ENCODE data around the gene SNX20. TPM values are rescaled to one million over a fixed set of nuclear protein-coding genes. Genes with fewer than 3 reads are reported as not detected.

Gene SNX20
- total and polyA plus RNA-seq, 2 of the 13 experiments (the other 11 are each of a cell fraction or from before 2014, with no cell fraction given) = not detected

DNA sequence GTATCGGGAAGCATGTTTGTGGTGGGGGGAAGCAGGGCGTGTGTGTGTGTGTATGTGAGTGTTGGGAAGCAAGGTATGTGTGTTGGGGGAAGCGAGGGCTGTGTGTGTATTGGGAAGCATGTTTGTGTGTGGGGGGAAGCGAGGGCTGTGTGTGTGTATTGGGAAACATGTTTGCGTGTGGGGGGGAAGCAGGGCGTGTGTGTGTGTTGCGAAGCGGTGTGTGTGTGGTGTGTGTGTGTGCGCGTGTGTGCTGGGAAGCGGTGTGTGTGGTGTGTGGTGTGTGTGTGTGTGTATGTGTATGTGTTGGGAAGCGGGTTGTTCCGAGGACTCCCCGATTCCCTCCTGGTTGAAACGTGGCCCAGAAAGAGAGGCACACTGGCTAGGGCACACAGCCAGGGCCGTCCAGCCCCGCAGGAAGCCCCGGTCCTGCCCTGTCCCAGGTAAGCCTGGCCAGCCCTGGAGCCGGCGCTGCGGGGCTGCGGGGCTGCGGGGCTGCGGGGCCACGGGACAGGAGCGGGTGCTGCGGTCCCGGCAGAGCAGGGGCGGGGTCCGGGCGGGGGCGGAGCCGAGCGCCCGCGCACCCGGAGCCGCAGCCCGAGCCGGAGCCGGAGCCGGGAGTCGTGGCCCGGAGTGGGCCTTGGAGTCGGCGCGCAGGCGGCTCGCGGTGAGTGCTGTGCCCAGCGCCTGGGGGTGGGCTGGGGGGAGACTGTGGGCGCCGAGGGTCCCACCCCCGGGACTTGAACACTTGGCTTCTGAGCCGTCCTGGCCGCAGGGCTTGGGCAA lies 12.1 kb upstream of the SNX20 start, which contains the start of gene NOD2 (continued):
- TF ChIP-seq, protein P1, sequence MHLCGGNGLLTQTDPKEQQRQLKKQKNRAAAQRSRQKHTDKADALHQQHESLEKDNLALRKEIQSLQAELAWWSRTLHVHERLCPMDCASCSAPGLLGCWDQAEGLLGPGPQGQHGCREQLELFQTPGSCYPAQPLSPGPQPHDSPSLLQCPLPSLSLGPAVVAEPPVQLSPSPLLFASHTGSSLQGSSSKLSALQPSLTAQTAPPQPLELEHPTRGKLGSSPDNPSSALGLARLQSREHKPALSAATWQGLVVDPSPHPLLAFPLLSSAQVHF (CRISPR knock-in tag; IDR thresholded peaks at IDR 0.05) = no peak
- TF ChIP-seq PHF5A (CRISPR knock-in tag; IDR thresholded peaks at IDR 0.05; ENCODE audit: low read depth, unreplicated experiment) = no peak
- TF ChIP-seq NR2C2 (CRISPR knock-in tag; IDR thresholded peaks at IDR 0.05; ENCODE audit: borderline replicate concordance) = no peak
- 0 out of 2 replicates have a peak, but pooled peaks have one; percentile 2 for TF ChIP-seq ZNF737 (CRISPR knock-in tag; IDR thresholded peaks at IDR 0.05; ENCODE audit: borderline replicate concordance)
- TF ChIP-seq, protein P2, sequence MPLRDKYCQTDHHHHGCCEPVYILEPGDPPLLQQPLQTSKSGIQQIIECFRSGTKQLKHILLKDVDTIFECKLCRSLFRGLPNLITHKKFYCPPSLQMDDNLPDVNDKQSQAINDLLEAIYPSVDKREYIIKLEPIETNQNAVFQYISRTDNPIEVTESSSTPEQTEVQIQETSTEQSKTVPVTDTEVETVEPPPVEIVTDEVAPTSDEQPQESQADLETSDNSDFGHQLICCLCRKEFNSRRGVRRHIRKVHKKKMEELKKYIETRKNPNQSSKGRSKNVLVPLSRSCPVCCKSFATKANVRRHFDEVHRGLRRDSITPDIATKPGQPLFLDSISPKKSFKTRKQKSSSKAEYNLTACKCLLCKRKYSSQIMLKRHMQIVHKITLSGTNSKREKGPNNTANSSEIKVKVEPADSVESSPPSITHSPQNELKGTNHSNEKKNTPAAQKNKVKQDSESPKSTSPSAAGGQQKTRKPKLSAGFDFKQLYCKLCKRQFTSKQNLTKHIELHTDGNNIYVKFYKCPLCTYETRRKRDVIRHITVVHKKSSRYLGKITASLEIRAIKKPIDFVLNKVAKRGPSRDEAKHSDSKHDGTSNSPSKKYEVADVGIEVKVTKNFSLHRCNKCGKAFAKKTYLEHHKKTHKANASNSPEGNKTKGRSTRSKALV (CRISPR knock-in tag; IDR thresholded peaks at IDR 0.05) = no peak
- TF ChIP-seq ZNF562 (CRISPR knock-in tag; IDR thresholded peaks at IDR 0.05; ENCODE audit: borderline replicate concordance) = no peak
- TF ChIP-seq ZFX (CRISPR knock-in tag; IDR thresholded peaks at IDR 0.05; ENCODE audit: low read depth) = no peak
- TF ChIP-seq, protein P3, sequence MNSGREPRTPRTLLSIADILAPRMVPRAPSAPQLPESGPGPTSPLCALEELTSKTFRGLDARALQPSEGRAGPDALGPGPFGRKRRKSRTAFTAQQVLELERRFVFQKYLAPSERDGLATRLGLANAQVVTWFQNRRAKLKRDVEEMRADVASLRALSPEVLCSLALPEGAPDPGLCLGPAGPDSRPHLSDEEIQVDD (CRISPR knock-in tag; IDR thresholded peaks at IDR 0.05; ENCODE audit: borderline replicate concordance) = 0 out of 2 replicates have a peak, but pooled peaks have one; percentile 46
- no peak for TF ChIP-seq ZFP36L1 (CRISPR knock-in tag; IDR thresholded peaks at IDR 0.05)
- TF ChIP-seq ZNF234 (CRISPR knock-in tag; conservative IDR thresholded peaks at IDR 0.05) = no peak
- no peak for TF ChIP-seq ZNF644 (CRISPR knock-in tag; IDR thresholded peaks at IDR 0.05; ENCODE audit: low read depth)
- TF ChIP-seq ZNF383 (CRISPR knock-in tag; IDR thresholded peaks at IDR 0.05; ENCODE audit: borderline replicate concordance) = no peak
- no peak for TF ChIP-seq PRDM10 (CRISPR knock-in tag; IDR thresholded peaks at IDR 0.05; ENCODE audit: low read depth)
- TF ChIP-seq RBM39 (IDR thresholded peaks at IDR 0.05; ENCODE audit: low read depth, low read length, poor library complexity, severe bottlenecking) = peak; percentile 42
- TF ChIP-seq RXRB (CRISPR knock-in tag; IDR thresholded peaks at IDR 0.05; ENCODE audit: borderline replicate concordance) = no peak
- TF ChIP-seq HNRNPLL (IDR thresholded peaks at IDR 0.05; ENCODE audit: low read depth, low read length, poor library complexity, severe bottlenecking) = peak; percentile 42
- TF ChIP-seq, protein P4, sequence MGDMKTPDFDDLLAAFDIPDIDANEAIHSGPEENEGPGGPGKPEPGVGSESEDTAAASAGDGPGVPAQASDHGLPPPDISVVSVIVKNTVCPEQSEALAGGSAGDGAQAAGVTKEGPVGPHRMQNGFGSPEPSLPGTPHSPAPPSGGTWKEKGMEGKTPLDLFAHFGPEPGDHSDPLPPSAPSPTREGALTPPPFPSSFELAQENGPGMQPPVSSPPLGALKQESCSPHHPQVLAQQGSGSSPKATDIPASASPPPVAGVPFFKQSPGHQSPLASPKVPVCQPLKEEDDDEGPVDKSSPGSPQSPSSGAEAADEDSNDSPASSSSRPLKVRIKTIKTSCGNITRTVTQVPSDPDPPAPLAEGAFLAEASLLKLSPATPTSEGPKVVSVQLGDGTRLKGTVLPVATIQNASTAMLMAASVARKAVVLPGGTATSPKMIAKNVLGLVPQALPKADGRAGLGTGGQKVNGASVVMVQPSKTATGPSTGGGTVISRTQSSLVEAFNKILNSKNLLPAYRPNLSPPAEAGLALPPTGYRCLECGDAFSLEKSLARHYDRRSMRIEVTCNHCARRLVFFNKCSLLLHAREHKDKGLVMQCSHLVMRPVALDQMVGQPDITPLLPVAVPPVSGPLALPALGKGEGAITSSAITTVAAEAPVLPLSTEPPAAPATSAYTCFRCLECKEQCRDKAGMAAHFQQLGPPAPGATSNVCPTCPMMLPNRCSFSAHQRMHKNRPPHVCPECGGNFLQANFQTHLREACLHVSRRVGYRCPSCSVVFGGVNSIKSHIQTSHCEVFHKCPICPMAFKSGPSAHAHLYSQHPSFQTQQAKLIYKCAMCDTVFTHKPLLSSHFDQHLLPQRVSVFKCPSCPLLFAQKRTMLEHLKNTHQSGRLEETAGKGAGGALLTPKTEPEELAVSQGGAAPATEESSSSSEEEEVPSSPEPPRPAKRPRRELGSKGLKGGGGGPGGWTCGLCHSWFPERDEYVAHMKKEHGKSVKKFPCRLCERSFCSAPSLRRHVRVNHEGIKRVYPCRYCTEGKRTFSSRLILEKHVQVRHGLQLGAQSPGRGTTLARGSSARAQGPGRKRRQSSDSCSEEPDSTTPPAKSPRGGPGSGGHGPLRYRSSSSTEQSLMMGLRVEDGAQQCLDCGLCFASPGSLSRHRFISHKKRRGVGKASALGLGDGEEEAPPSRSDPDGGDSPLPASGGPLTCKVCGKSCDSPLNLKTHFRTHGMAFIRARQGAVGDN (CRISPR knock-in tag; IDR thresholded peaks at IDR 0.05) = peak; percentile 45; the same call in 1 of the 2 replicates

All from HepG2 (cell line).